Gastrocnemius medialis (tissue), 4 donors: ENCODE results near the gene EVI5. TPM values are rescaled to one million over a fixed set of nuclear protein-coding genes. Genes with fewer than 3 reads are reported as not detected.

Experiments
- ATAC-seq, 2 donors: fragments of 150-250 bp; one replicate each; pipeline ENCODE4 v1.9.1; 2016
- DNase-seq, 2 donors: peaks; one replicate each; pipeline ENCODE4 v3.0.0-alpha.2; 2019
- H3K27ac ChIP-seq, 4 donors: fragments of 200-600 bp; sonication (generic); 1 replicate in 1 of 4; 2 replicates in 3 of 4; pipeline ENCODE4 v1.5.1; 2016 to 2018; ENCODE audit warnings: mild to moderate bottlenecking in 2 of 4, moderate library complexity in 1 of 4
- H3K27me3 ChIP-seq, 3 donors: fragments of 200-600 bp; sonication (generic) in 2 of 3; 1 replicate in 1 of 3; 2 replicates in 2 of 3; pipeline versions ENCODE4 v1.5.1 to v1.6.0; 2016 to 2019; ENCODE audit warnings: mild to moderate bottlenecking in 1 of 3, moderate library complexity in 1 of 3
- H3K36me3 ChIP-seq, 2 donors: fragments of 200-600 bp; sonication (generic) in 1 of 2; one replicate each; pipeline ENCODE4 v1.5.1; 2017 to 2018
- H3K4me1 ChIP-seq, 2 donors: fragments of 200-600 bp; sonication (generic) in 1 of 2; one replicate each; pipeline ENCODE4 v1.5.1; 2016 to 2017; ENCODE audit warnings: mild to moderate bottlenecking in 2 of 2
- H3K4me3 ChIP-seq, 4 donors: fragments of 200-600 bp; sonication (generic) in 3 of 4; 1 replicate in 1 of 4; 2 replicates in 3 of 4; pipeline ENCODE4 v1.5.1; 2016 to 2019; ENCODE audit warnings: mild to moderate bottlenecking in 2 of 4
- H3K9me3 ChIP-seq, 3 donors: fragments of 200-600 bp; sonication (generic) in 2 of 3; 1 replicate in 1 of 3; 2 replicates in 2 of 3; pipeline ENCODE4 v1.5.1; 2016 to 2019
- CTCF ChIP-seq, 5 experiments: fragments of 450-650 bp in 3 of 5; fragments of 200-600 bp in 2 of 5; sonication (generic) in 2 of 5; IDR thresholded peaks in 4 of 5; conservative IDR thresholded peaks in 1 of 5; 1 replicate in 4 of 5; 2 replicates in 1 of 5; pipeline ENCODE4 v1.5.1; 2016 to 2019; ENCODE audit warnings: antibody characterized with exemption in 5 of 5, mild to moderate bottlenecking in 3 of 5, moderate library complexity in 3 of 5
- POLR2A ChIP-seq, 2 donors: fragments of 450-650 bp; IDR thresholded peaks; one replicate each; pipeline ENCODE4 v1.6.1; 2017; ENCODE audit warnings: antibody characterized with exemption in 2 of 2, mild to moderate bottlenecking in 2 of 2, moderate library complexity in 2 of 2
- in situ Hi-C, 4 donors: fragments of 200-750 bp; cut with MboI; loops; one replicate each; pipeline versions ENCODE4 v1.15.0 to v1.8.0; 2017; ENCODE audit warnings: low sequenced_read_pairs in 4 of 4
- intact Hi-C: fragments of 100-400 bp; cut with DNase I; formaldehyde crosslinking; loops from one replicate; pipeline ENCODE4 v1.15.1; 2023; ENCODE audit warnings: low total_unique reads
- total RNA-seq, 4 donors: library from RNA; depleted of rRNA; stranded (reverse); fragments of >200 nt; gene quantifications; one replicate each; pipeline versions ENCODE4 v1.1.0 to v1.2.3, GENCODE V29; 2016

Gene EVI5
- total RNA-seq, 4 donors from 2014 or later, result 4.6 to 12.5 (median 8.2) TPM

- TF ChIP-seq CTCF (IDR thresholded peaks at IDR 0.05 in 4 of 5, conservative IDR thresholded peaks at IDR 0.05 in 1 of 5), result no peak
- TF ChIP-seq POLR2A (IDR thresholded peaks at IDR 0.05), result no peak
- Histone ChIP-seq H3K4me3 (no peak overlapping the region), H3K36me3 (no peaks in the 10 kb centered on the region), H3K27ac (no peak overlapping the region), H3K27me3 (no peaks in the 10 kb centered on the region), H3K4me1 (no peaks in the 10 kb centered on the region), H3K9me3 (no peaks in the 10 kb centered on the region)
- no peak for ATAC-seq
- DNase-seq, result no peak
- in situ Hi-C loops, result no loop called here
- intact Hi-C loops, result no loop called here
These were observed 273.4 kb downstream of the EVI5 start for GRCh38 chr1:92511541-92511940.

- Histone ChIP-seq H3K27me3 (no peaks in the 10 kb centered on the region), H3K36me3 (no peaks in the 10 kb centered on the region), H3K27ac (no peak overlapping the region), H3K4me3 (no peak overlapping the region), H3K4me1 (no peaks in the 10 kb centered on the region), H3K9me3 (no peaks in the 10 kb centered on the region)
- ATAC-seq (no peak), DNase-seq (no peak)
- intact Hi-C loops, result no loop called here
- in situ Hi-C loops, result no loop called here
- TF ChIP-seq CTCF (IDR thresholded peaks at IDR 0.05 in 4 of 5, conservative IDR thresholded peaks at IDR 0.05 in 1 of 5), result no peak
These were observed 275.3 kb downstream of the EVI5 start for GRCh38 chr1:92509619-92510018.

- Histone ChIP-seq H3K9me3 (no peaks in the 10 kb centered on the region), H3K4me3 (no peak overlapping the region), H3K27ac (no peak overlapping the region), H3K27me3 (no peaks in the 10 kb centered on the region), H3K36me3 (no peaks in the 10 kb centered on the region), H3K4me1 (no peaks in the 10 kb centered on the region)
- in situ Hi-C loops (no loop called here), intact Hi-C loops (no loop called here)
- no peak for DNase-seq
- no peak for TF ChIP-seq POLR2A (IDR thresholded peaks at IDR 0.05)
- TF ChIP-seq CTCF (IDR thresholded peaks at IDR 0.05 in 4 of 5, conservative IDR thresholded peaks at IDR 0.05 in 1 of 5), result no peak
- no peak for ATAC-seq
These were observed 279.8 kb downstream of the EVI5 start for GRCh38 chr1:92505015-92505692.

GRCh38 chr1:92504291-92505014 is 280.5 kb downstream of the EVI5 start:
- no peaks in the 10 kb centered on the region for H3K4me1 ChIP-seq
- TF ChIP-seq POLR2A (IDR thresholded peaks at IDR 0.05) (no peak), CTCF (IDR thresholded peaks at IDR 0.05 in 4 of 5, conservative IDR thresholded peaks at IDR 0.05 in 1 of 5) (no peak)
- H3K27ac ChIP-seq, result no peak overlapping the region
- H3K27me3 ChIP-seq, result no peaks in the 10 kb centered on the region
- DNase-seq, result no peak
- H3K9me3 ChIP-seq, result no peaks in the 10 kb centered on the region
- ATAC-seq, result no peak
- in situ Hi-C loops (no loop called here), intact Hi-C loops (no loop called here)
- no peak overlapping the region for H3K4me3 ChIP-seq
- H3K36me3 ChIP-seq, result no peaks in the 10 kb centered on the region
